Left ventricle myocardium superior (tissue), 1 donor: Measurements from ENCODE around the gene SLC25A39. TPM values are rescaled to one million over a fixed set of nuclear protein-coding genes. Genes with fewer than 3 reads are reported as not detected.

ENCODE experiments used
- ATAC-seq: fragments of 200-7000 bp; cut with Tn5 transposase; one replicate; pipeline ENCODE4 v1.9.1; 2020; ENCODE audit warnings: mild to moderate bottlenecking, moderate library complexity
- DNase-seq: peaks from one replicate; pipeline ENCODE4 v3.0.0-alpha.2; 2020
- intact Hi-C: fragments of 100-400 bp; cut with micrococcal nuclease; formaldehyde crosslinking; loops from one replicate; pipeline ENCODE4 v1.11.0; 2022
- total RNA-seq: library from RNA; stranded (reverse); fragmentation: NEBNext Ultra II Directional; extraction: Animal tissue kit (Norgen Biotek cat#: 25700); gene quantifications from one replicate; pipeline ENCODE4 v1.2.1, GENCODE V29; 2021
- donor health status: DM: no; HTN: yes; CAD: no; lungs with severe emphysema.

SLC25A39 gene
- total RNA-seq, 1 donor from 2014 or later, result 52.3 TPM

- intact Hi-C loops, result no loop called here
- DNase-seq, result no peak
- no peak for ATAC-seq
Measured at GRCh38 chr17:44318077-44318892, 6.3 kb downstream of the SLC25A39 start.

GRCh38 chr17:44317545-44317944, 7.1 kb downstream of the SLC25A39 start:
- intact Hi-C loops, result no loop called here
- no peak for ATAC-seq
- DNase-seq, result no peak

- no peak for DNase-seq
- ATAC-seq, result no peak
- intact Hi-C loops, result no loop called here
Measured at GRCh38 chr17:44315760-44316731, 8.6 kb downstream of the SLC25A39 start.

- intact Hi-C loops, result no loop called here
- ATAC-seq, result no peak
- DNase-seq, result no peak
Measured at GRCh38 chr17:44314869-44315661, 9.6 kb downstream of the SLC25A39 start.

GRCh38 chr17:44314524-44314868, 10.1 kb downstream of the SLC25A39 start:
- intact Hi-C loops, result no loop called here
- ATAC-seq, result no peak
- no peak for DNase-seq

- DNase-seq (no peak), ATAC-seq (no peak)
- intact Hi-C loops, result no loop called here
Measured at GRCh38 chr17:44314031-44314430, 10.6 kb downstream of the SLC25A39 start.

GRCh38 chr17:44312396-44313104, 12.1 kb downstream of the SLC25A39 start:
- no peak for DNase-seq
- ATAC-seq, result no peak

GRCh38 chr17:44311562-44312181, 13.0 kb downstream of the SLC25A39 start:
- intact Hi-C loops, result no loop called here
- DNase-seq (no peak), ATAC-seq (no peak)

More at GRCh38 chr17:44312396-44313104, 12.1 kb downstream of the SLC25A39 start:
- intact Hi-C loops, result no loop called here

- ATAC-seq (no peak), DNase-seq (no peak)
- intact Hi-C loops, result no loop called here
Measured at GRCh38 chr17:44310609-44311376, 13.8 kb downstream of the SLC25A39 start.

GRCh38 chr17:44310188-44310587, 14.4 kb downstream of the SLC25A39 start:
- no peak for DNase-seq
- intact Hi-C loops, result no loop called here
- ATAC-seq, result no peak

GRCh38 chr17:44309472-44309871, 15.2 kb downstream of the SLC25A39 start:
- intact Hi-C loops, result no loop called here
- DNase-seq, result no peak
- no peak for ATAC-seq

- ATAC-seq (peak; percentile 8), DNase-seq (no peak)
- intact Hi-C loops, result no loop called here
Measured at GRCh38 chr17:44308865-44309264, 15.8 kb downstream of the SLC25A39 start.

GRCh38 chr17:44308320-44308818, 16.3 kb downstream of the SLC25A39 start, which contains the start of gene RUNDC3A:
TSS of gene RUNDC3A (plus strand) at chr17:44308601. CDS start at chr17:44308833, 232 bp downstream.
- ATAC-seq, result peak; percentile 99
- intact Hi-C loops, result no loop called here
- peak; percentile 92 for DNase-seq

- intact Hi-C loops, result no loop called here
- DNase-seq, result peak; percentile 56
- peak; percentile 79 for ATAC-seq
Measured at GRCh38 chr17:44307387-44308186, 17.0 kb downstream of the SLC25A39 start.

GRCh38 chr17:44304651-44305050, 20.0 kb downstream of the SLC25A39 start:
- intact Hi-C loops, result no loop called here
- DNase-seq (no peak), ATAC-seq (no peak)

GRCh38 chr17:44297975-44298374, 26.6 kb downstream of the SLC25A39 start:
- no peak for ATAC-seq
- intact Hi-C loops, result no loop called here

More at GRCh38 chr17:44297975-44298374, 26.6 kb downstream of the SLC25A39 start:
- no peak for DNase-seq
